Neutrophil (primary cell): Measurements from ENCODE around the gene PRG3.

Source experiments
- H3K27ac ChIP-seq: fragments of 200-600 bp; sonication (generic); 2 replicates; pipeline ENCODE4 v1.5.1; 2016; ENCODE audit warnings: mild to moderate bottlenecking, moderate library complexity
- H3K27me3 ChIP-seq: fragments of 200-600 bp; sonication (generic); 2 replicates; pipeline ENCODE4 v1.6.0; 2016; ENCODE audit warnings: mild to moderate bottlenecking
- H3K36me3 ChIP-seq: fragments of 200-600 bp; sonication (generic); 2 replicates; pipeline ENCODE4 v1.5.1; 2017
- H3K4me1 ChIP-seq, 2 experiments: fragments of 200-600 bp in 1 of 2; sonication (generic) in 1 of 2; 1 replicate in 1 of 2; 2 replicates in 1 of 2; pipeline versions ENCODE4 v1.5.1 to v1.6.1; 2013 to 2016; ENCODE audit warnings: low read depth in 1 of 2, low read length in 1 of 2, mild to moderate bottlenecking in 1 of 2, moderate library complexity in 1 of 2; ENCODE audit not compliant: control insufficient read depth in 1 of 2, insufficient read depth in 1 of 2
- H3K4me3 ChIP-seq, 2 experiments: fragments of 200-600 bp in 1 of 2; sonication (generic) in 1 of 2; 1 replicate in 1 of 2; 2 replicates in 1 of 2; pipeline ENCODE4 v1.5.1; 2013 to 2016; ENCODE audit warnings: low read depth in 1 of 2, low read length in 1 of 2, mild to moderate bottlenecking in 1 of 2, moderate library complexity in 1 of 2
- H3K9me3 ChIP-seq: fragments of 200-600 bp; sonication (generic); 2 replicates; pipeline ENCODE4 v1.5.1; 2016
- TF ChIP-seq, protein P1 (sequence below): fragments of 200-600 bp; sonication (generic); IDR thresholded peaks from 2 replicates; pipeline ENCODE4 v1.5.1; 2016; ENCODE audit warnings: antibody characterized with exemption

PRG3 gene

DNA sequence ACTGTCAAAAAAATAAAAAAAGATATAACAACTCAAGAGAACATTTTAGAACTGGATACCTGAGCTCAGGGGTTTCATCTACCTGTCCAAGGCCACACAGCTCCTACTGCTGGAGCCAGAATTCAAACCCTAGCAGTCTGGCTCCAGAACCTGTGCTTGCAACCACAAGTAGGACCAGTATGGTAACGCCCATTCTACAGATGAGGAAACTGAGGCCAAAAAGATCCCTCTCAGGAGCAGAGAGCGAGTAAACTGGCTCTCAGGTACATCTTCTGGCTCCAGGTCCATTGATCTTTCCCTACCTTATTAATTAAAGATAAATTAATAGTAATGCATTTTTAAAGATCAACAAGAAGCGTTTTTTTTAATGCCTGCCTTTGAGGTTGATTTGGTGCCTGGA, 23.6 kb downstream of the PRG3 start:
- Histone ChIP-seq H3K9me3 (no peaks in the 10 kb centered on the region), H3K36me3 (no peaks in the 10 kb centered on the region), H3K27me3 (no peaks in the 10 kb centered on the region), H3K4me3 (no peak overlapping the region), H3K27ac (no peak overlapping the region), H3K4me1 (peaks cover 0 to 6% of the 10 kb centered on the region in 2 experiments)
- TF ChIP-seq, protein P1, sequence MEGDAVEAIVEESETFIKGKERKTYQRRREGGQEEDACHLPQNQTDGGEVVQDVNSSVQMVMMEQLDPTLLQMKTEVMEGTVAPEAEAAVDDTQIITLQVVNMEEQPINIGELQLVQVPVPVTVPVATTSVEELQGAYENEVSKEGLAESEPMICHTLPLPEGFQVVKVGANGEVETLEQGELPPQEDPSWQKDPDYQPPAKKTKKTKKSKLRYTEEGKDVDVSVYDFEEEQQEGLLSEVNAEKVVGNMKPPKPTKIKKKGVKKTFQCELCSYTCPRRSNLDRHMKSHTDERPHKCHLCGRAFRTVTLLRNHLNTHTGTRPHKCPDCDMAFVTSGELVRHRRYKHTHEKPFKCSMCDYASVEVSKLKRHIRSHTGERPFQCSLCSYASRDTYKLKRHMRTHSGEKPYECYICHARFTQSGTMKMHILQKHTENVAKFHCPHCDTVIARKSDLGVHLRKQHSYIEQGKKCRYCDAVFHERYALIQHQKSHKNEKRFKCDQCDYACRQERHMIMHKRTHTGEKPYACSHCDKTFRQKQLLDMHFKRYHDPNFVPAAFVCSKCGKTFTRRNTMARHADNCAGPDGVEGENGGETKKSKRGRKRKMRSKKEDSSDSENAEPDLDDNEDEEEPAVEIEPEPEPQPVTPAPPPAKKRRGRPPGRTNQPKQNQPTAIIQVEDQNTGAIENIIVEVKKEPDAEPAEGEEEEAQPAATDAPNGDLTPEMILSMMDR, result no peak

DNA sequence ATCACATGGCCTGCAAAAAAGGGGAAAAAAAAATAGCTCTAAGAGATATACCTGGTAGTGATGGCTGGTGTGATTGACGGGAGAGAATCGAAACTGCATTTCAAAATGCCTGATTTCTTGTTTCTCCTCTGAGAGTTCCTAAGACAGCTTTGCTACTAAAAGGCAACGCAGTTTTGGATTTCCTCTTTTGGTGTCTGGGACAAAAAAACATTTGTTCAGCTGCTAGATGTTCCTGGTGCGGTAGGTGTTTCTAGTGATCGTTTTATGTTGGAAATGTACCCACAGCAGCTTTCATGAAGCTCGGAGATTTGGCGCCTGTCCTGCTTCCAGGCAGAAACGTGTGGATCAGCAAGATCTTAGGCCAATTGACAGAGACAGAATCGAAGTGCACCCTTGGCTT, 24.7 kb downstream of the PRG3 start:
- Histone ChIP-seq H3K4me1 (peaks cover 0 to 6% of the 10 kb centered on the region in 2 experiments), H3K36me3 (no peaks in the 10 kb centered on the region), H3K4me3 (no peak overlapping the region), H3K27me3 (no peaks in the 10 kb centered on the region), H3K27ac (no peak overlapping the region), H3K9me3 (no peaks in the 10 kb centered on the region)
- TF ChIP-seq, protein P1, result no peak

DNA sequence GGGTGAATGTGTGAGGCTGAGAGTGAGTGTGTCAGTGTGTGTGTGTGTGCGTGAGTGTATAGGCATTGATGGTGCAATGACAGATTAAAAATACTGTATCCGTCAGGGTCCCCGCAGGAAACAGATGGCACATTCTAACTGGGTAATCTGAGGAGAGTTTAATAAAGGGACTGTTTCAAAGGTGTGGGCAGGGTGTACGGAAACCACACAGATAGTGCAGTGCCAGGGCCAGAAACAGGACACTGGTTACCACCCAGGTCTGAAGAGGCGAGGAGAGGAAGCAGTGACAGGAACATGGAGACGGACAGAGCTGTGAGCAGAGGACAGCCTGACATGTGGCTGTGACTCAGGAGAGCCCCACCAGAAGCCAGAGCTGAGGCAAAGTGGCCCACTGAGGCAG, 26.3 kb downstream of the PRG3 start:
- Histone ChIP-seq H3K27me3 (no peaks in the 10 kb centered on the region), H3K36me3 (no peaks in the 10 kb centered on the region), H3K4me3 (no peak overlapping the region), H3K9me3 (no peaks in the 10 kb centered on the region), H3K4me1 (peaks cover 0 to 8% of the 10 kb centered on the region in 2 experiments), H3K27ac (no peak overlapping the region)
- TF ChIP-seq, protein P1, result no peak

DNA sequence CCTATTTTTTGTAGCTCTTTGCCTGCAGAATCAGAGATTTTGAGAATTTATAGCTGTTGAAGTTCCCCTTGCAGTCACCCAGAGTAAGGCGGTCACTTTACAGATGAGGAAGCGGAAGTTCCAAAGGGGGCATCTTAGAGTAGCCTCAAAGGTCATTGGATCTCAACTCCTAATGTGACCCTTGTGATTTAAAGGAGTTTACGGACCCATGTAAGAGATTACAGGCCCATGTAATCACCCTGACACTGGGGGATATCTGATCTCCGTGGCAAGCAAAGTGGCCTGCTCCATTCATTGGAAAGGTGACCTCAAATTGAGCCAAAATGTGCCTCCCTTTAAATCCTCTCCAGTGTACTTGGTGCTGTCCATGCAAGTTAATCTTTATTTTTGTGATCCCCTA, 27.1 kb downstream of the PRG3 start:
- Histone ChIP-seq H3K27ac (no peak overlapping the region), H3K9me3 (no peaks in the 10 kb centered on the region), H3K36me3 (no peaks in the 10 kb centered on the region), H3K4me1 (peaks cover 0 to 8% of the 10 kb centered on the region in 2 experiments), H3K27me3 (no peaks in the 10 kb centered on the region), H3K4me3 (no peak overlapping the region)
- TF ChIP-seq, protein P1, result no peak

DNA sequence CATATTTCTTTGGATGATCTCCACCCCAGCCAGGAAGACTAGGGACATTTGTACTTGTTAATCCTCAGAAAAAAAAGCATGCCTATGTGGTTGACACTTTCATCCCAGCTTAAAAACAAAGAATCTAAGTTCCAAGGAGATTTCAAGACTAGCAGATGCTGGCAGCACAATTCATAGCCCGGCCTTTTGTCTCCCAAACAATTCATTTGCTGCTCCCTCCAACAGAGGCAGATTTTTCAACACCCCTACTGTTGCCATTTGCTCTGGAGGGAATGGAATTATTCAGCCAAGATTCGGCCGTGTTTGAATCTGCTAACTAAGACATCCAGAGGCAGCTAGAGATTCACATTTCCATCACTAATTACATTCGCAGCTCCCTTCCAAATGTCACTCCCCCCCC, 27.5 kb downstream of the PRG3 start:
- H3K36me3 ChIP-seq, result no peaks in the 10 kb centered on the region
- no peak overlapping the region for H3K4me3 ChIP-seq
- TF ChIP-seq, protein P1, result no peak
- H3K4me1 ChIP-seq, result peaks cover 0 to 8% of the 10 kb centered on the region in 2 experiments
- H3K27me3 ChIP-seq, result no peaks in the 10 kb centered on the region
- no peak overlapping the region for H3K27ac ChIP-seq
- no peaks in the 10 kb centered on the region for H3K9me3 ChIP-seq

DNA sequence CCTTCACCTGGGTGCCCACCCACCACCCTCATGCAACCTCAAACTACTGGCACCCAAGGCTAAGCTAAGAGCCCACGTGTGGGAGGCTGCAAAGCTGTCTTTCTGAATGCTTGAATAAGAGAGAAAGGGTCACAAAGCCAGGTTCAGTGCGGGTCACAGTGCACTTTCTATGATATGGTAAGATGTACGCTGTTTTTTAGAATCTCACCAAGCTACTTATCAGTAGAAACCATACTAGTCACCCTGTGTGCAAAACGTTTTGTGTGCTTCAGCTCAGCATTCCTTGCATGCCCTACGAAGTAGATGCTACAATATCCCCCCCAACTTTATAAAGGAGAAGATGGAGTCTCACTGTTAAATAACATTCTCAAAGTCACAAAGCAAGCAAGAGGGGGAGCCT, 27.9 kb downstream of the PRG3 start:
- Histone ChIP-seq H3K4me3 (no peak overlapping the region), H3K27me3 (no peaks in the 10 kb centered on the region), H3K36me3 (no peaks in the 10 kb centered on the region), H3K27ac (no peak overlapping the region), H3K4me1 (peaks cover 0 to 8% of the 10 kb centered on the region in 2 experiments), H3K9me3 (no peaks in the 10 kb centered on the region)
- TF ChIP-seq, protein P1, result no peak
